UCSD-AML1 (cell line): ENCODE results near the gene ZNF746.
"Not testable (repeated sequence)": the region's sequence is repeated elsewhere in the genome, so short reads cannot be mapped to it uniquely, and the experiment has no call there.

ENCODE experiments used
- DNase-seq: peaks from one replicate; lab custom pipeline; 2025; ENCODE audit not compliant: unreplicated experiment; lab: John Stamatoyannopoulos, UW

ZNF746 gene

GRCh38 chr7:149459540-149460452 is 37.8 kb downstream of the ZNF746 start:
- DNase-seq, result no peak

- DNase-seq, result no peak
These were observed 38.4 kb downstream of the ZNF746 start for GRCh38 chr7:149459201-149459539.

- DNase-seq, result no peak
These were observed 39.4 kb downstream of the ZNF746 start for GRCh38 chr7:149458235-149458634.

- DNase-seq, result no peak
These were observed 39.8 kb downstream of the ZNF746 start for GRCh38 chr7:149457766-149458165.

- DNase-seq, result no peak
These were observed 40.8 kb downstream of the ZNF746 start for GRCh38 chr7:149456506-149457421.

- no peak for DNase-seq
These were observed 42.2 kb downstream of the ZNF746 start for GRCh38 chr7:149455175-149455950.

GRCh38 chr7:149454750-149455149 is 42.9 kb downstream of the ZNF746 start:
- DNase-seq, result no peak

GRCh38 chr7:149454006-149454405 is 43.6 kb downstream of the ZNF746 start:
- DNase-seq, result no peak

- no peak for DNase-seq
These were observed 46.8 kb downstream of the ZNF746 start for GRCh38 chr7:149450821-149451220.

- DNase-seq, result no peak
These were observed 47.7 kb downstream of the ZNF746 start for GRCh38 chr7:149449897-149450296.

GRCh38 chr7:149448961-149449360 is 48.6 kb downstream of the ZNF746 start:
- DNase-seq, result no peak

GRCh38 chr7:149446026-149446425 is 51.6 kb downstream of the ZNF746 start:
- DNase-seq, result not testable (repeated sequence)

GRCh38 chr7:149444287-149444686 is 53.3 kb downstream of the ZNF746 start:
- no peak for DNase-seq

- DNase-seq, result no peak
These were observed 54.1 kb downstream of the ZNF746 start for GRCh38 chr7:149443523-149443922.

GRCh38 chr7:149442924-149443323 is 54.7 kb downstream of the ZNF746 start:
- DNase-seq, result no peak

- no peak for DNase-seq
These were observed 57.4 kb downstream of the ZNF746 start for GRCh38 chr7:149440222-149440621.

- no peak for DNase-seq
These were observed 61.3 kb downstream of the ZNF746 start for GRCh38 chr7:149436358-149436757.

- DNase-seq, result no peak
These were observed 64.5 kb downstream of the ZNF746 start for GRCh38 chr7:149433124-149433523.

- no peak for DNase-seq
These were observed 65.4 kb downstream of the ZNF746 start for GRCh38 chr7:149432121-149432691.

- DNase-seq, result no peak
These were observed 66.0 kb downstream of the ZNF746 start for GRCh38 chr7:149431486-149432120.
